ENCODE results near the gene ERGIC1.
A peak's percentile ranks its signal among the peaks of the same experiment; 100 is the strongest.

The ERGIC1 gene

DNA sequence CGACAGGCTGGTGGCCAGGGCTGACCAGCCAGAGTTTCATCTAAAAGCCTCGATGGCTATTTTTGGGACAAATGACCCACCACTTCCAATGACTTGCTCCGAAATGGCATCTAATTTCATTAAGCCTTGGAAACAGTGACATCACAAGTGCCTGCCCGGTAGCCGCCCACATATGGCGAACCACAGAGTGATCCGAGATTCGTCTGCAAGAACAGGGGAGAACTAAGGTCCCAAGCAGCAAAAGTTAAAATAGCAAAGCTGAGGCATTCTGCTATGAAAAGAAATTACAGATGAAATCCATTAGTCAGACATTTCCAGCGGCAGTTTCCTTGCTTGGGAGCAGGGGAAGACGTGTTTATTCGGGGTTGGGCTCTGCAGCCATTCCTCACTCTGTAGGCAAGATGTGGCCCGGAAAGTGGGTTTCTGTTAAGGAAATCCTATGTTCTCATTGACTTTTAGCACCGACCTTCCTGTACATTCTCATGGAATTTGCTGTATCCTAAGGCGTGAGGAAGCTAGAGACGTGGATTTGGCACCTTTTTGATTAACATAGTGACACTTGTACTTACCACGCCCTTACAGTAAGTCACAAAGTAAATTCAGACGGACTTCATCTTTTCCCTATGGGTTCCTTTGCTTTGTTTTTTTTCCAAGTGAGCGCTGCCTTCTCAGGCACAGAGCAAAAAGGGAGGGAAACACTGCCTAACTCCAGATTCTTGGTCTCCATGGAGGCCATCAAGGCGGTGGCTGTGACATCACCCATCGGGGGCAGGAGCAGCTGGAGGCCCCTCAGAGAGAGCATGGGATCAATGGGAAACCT lies 45.1 kb downstream of the ERGIC1 start:
- H3K4me3 ChIP-seq (ENCODE audit: low read depth, low read length), result no peak overlapping the region
- TF ChIP-seq, protein P1, sequence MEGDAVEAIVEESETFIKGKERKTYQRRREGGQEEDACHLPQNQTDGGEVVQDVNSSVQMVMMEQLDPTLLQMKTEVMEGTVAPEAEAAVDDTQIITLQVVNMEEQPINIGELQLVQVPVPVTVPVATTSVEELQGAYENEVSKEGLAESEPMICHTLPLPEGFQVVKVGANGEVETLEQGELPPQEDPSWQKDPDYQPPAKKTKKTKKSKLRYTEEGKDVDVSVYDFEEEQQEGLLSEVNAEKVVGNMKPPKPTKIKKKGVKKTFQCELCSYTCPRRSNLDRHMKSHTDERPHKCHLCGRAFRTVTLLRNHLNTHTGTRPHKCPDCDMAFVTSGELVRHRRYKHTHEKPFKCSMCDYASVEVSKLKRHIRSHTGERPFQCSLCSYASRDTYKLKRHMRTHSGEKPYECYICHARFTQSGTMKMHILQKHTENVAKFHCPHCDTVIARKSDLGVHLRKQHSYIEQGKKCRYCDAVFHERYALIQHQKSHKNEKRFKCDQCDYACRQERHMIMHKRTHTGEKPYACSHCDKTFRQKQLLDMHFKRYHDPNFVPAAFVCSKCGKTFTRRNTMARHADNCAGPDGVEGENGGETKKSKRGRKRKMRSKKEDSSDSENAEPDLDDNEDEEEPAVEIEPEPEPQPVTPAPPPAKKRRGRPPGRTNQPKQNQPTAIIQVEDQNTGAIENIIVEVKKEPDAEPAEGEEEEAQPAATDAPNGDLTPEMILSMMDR (IDR thresholded peaks at IDR 0.05; ENCODE audit: low read depth, low read length), result no peak
- in situ Hi-C loops (cut with HindIII; ENCODE audit: low sequenced_read_pairs), result no loop called here
- DNase-seq (ENCODE audit: low read depth, low spot score), result peak; percentile 58

DNA sequence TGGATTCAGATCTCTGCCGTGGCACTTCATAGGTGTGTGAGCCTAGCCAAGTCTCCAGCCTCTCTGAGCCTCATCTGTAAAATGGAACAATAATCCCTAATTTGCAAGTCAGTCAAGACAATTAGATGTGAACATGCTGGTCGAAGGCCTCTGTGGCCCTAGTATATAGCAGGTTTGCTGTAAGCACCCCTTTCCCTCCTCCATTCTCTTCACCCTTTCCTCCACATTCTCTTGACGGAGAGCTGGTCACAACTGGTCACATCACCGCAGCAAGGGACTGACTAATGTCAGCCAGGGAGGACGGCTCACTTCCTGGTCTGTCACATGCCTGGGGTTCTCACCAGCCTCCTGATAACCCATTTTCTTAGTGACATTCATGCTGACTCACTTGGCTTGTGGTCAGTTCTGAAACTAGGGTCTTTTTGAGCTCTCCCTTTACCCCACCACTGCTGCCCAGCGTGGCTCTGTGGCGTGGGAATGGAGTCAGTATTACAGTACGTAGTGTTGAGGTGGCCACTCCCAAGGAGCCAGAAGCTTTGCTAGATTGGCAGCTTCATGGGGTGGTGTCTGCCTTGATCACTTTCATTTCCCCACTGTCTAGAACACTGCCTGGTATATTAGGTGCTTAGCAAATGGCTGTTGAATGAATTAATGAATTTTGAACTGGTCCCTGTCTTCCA lies 47.8 kb downstream of the ERGIC1 start:
- no peak overlapping the region for H3K4me3 ChIP-seq (ENCODE audit: low read depth, low read length)
- in situ Hi-C loops (cut with HindIII; ENCODE audit: low sequenced_read_pairs), result no loop called here
- peak; percentile 72 for DNase-seq (ENCODE audit: low read depth, low spot score)
- TF ChIP-seq, protein P1 (IDR thresholded peaks at IDR 0.05; ENCODE audit: low read depth, low read length), result no peak

DNA sequence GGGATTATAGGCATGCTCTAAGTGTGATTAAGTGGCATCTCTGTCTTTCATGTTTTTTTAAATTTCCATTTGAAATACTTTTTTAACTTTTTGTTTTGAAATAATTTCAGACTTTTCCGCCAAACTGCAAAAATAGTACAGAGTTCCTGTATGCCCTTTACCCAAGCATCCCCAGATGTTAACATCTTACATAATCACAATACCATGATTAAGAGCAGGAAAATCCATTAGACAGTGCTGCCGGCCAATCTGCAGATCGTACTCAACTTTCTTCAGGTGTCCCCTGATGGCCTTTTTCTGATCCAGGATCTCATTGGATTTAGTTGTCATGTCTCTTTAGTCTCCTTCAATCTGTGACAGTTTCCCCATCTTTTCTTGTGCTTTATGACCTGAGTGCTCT lies 49.0 kb downstream of the ERGIC1 start:
- in situ Hi-C loops (cut with HindIII; ENCODE audit: low sequenced_read_pairs), result no loop called here

DNA sequence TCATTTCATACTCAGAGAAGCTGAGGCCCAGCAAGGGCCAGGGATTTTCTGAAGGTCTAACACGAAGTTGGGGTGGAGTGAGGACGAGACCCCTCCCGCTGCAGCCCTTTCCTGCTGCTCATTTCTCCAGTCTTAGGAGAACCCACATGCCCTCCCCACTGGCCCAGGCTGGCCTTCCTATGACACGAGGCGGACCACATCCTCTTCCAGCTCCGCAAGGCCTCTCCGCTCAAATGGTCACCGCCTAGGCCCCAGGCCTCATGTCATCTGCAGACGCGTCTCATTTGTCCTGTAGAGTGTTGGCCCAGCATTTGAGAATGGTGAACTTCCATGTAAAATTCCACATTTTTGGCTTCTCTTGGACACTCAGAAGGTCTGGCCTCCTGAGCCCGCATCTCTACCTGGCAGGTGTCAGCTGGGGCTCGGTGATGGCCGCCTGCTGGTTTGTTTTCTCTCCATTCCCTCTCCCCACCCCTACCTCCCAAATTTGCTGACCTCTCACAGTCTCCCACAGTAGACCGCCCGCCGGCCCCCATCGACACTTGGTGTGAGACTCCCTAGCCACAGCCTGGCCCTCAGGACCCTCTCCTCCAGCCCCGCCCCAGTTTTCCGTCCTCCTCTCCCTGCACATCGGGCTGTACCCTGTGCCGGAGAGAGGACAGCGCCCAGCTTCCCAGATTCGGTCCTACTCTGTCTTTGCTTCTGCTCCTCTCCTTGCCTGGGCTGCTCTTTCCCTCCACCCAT lies 51.7 kb downstream of the ERGIC1 start:
- no peak for DNase-seq (ENCODE audit: low read depth, low spot score)
- no peak overlapping the region for H3K4me3 ChIP-seq (ENCODE audit: low read depth, low read length)
- in situ Hi-C loops (cut with HindIII; ENCODE audit: low sequenced_read_pairs), result no loop called here
- TF ChIP-seq, protein P1 (IDR thresholded peaks at IDR 0.05; ENCODE audit: low read depth, low read length), result no peak

More for the DNA sequence above, 49.0 kb downstream of the ERGIC1 start:
- TF ChIP-seq, protein P1 (IDR thresholded peaks at IDR 0.05; ENCODE audit: low read depth, low read length), result no peak
- H3K4me3 ChIP-seq (ENCODE audit: low read depth, low read length), result no peak overlapping the region
- DNase-seq (ENCODE audit: low read depth, low spot score), result no peak

DNA sequence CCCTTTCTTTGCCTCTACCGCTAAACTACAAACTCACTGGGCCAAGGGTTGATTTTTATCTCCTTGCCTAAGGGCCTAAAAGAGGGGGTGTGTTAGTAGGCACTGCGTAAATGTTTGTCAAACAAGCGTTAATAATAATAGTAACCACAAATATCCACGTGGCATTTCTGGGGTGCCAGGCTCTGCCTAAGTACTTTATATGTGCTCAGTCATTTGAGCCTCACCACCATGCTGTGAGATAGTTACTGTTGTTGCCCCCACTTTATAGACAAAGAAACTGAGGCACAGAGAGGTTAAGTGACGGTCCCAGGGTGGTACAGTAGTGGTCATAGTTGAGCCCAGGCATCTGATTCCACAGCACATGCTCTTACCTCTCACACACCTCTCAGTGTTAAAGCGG lies 52.4 kb downstream of the ERGIC1 start:
- in situ Hi-C loops (cut with HindIII; ENCODE audit: low sequenced_read_pairs), result no loop called here
- TF ChIP-seq, protein P1 (IDR thresholded peaks at IDR 0.05; ENCODE audit: low read depth, low read length), result no peak
- no peak for DNase-seq (ENCODE audit: low read depth, low spot score)
- H3K4me3 ChIP-seq (ENCODE audit: low read depth, low read length), result no peak overlapping the region

DNA sequence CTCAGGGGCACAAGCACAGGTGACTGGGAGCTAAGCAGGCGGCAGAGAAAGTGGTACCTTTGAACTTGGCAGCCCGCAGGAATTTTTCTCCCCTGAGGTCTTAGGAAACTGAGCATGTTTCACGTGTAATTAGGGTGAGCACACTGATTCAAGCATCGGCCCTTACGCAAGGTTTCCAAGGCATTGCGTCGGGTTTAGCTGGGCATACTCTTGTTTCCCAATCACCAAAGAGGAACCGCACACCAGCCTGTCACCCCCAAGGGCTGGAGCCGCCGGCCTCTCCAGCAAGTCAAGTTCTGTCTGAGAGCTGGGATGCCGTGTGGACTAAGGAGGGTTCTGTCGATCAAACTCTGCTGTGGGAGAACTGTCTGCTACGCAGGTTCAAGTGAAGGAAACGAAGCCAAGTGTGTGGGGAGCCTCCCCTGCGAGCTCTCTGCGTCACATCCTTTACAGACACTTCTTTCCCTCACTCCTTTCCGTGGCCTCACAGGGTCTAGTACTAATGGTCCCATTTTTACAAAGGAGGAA lies 53.0 kb downstream of the ERGIC1 start:
- peak; percentile 76 for DNase-seq (ENCODE audit: low read depth, low spot score)
- in situ Hi-C loops (cut with HindIII; ENCODE audit: low sequenced_read_pairs), result no loop called here

More for the DNA sequence above, 53.0 kb downstream of the ERGIC1 start:
- no peak overlapping the region for H3K4me3 ChIP-seq (ENCODE audit: low read depth, low read length)
- TF ChIP-seq, protein P1 (IDR thresholded peaks at IDR 0.05; ENCODE audit: low read depth, low read length), result no peak
